GM21447 (cell line): Measurements from ENCODE around the gene ARID5A.

ENCODE experiments used
- ATAC-seq: cut with Tn5 transposase; IDR thresholded peaks from one replicate; pipeline ENCODE4 v1.9.1; 2021; ENCODE audit not compliant: unreplicated experiment

The ARID5A gene

GRCh38 chr2:96506016-96506906 is 30.3 kb upstream of the ARID5A start:
- ATAC-seq, result no peak

DNA sequence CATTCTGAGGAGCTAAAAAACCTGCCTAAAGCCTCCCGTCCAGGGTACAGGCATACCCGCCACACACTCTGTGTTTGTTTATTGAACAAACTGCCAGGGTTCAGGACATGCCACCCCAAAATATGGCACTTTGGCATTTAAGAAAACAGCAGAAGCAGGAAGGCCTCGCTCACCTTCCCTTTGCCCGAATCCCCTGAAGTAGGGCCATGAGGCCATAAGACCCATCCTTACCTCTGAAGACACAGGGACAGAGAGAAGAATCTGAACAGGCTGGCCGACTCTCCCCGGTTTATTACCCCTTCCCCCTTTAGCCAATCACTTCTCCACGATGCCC is 29.7 kb upstream of the ARID5A start:
- no peak for ATAC-seq

GRCh38 chr2:96507957-96508520 is 28.5 kb upstream of the ARID5A start:
- ATAC-seq, result no peak

DNA sequence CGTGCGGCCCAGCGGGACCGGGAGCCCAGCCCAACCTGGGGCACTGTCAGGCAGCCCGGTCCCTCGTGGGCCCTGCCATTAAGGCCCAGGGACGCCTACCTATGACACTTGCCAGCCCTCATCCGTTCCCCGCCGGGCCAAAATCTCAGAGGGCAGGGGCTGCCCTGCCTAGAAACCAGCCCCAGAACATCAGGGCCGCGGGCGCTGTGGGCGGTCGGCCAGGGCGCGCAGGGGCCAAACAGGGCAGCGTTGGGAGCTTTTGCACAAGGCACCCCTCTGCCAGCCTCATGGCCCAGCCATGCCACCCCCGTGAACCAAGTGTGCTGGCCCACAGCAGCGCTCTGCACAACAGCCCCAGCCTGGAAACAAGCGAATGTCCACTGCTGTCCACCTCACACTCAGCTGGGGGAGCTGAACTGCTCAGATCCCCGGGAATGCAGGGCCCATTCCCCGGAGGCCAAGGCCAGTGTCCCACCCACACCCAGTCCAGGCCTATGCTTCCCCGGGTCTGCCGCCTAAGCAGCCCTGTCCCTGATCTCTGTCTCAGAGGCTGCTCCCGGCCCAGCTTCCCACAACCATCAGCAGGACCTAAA is 27.9 kb upstream of the ARID5A start:
- no peak for ATAC-seq

DNA sequence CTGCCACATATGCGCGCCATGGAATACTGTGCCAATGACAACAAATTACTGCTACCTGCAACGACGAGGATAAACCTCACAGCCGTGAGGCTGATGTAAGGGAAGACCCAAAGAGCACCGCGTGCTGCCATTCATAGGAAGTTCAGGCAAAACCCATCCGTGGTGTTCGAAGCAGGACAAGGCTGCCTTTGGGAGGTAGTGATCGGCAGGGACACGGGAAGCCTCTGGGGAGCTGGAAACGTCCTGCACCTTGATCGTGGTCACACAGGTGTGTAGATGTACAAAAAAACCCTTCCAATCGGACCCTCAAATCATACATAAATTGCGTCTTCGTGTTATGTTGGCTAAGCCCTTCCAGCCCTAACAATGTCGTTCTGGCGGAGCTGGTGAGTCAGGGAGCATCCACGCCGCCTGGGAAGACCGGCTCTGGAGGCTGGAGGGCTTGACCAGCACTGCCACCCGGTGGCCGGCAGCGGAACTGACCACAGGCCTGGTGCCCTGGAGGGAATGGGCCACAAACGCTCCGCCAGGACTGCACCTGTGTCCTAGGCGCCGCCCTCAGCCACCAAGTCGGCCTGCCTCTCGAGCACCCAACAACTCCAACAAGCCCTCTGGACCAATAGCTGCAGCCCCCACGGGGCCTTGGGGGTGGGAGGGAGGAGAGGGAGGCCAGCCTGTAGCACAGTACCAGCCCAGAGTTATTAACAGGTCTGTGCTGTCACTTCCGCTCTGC is 27.3 kb upstream of the ARID5A start:
- ATAC-seq, result peak; percentile 65

DNA sequence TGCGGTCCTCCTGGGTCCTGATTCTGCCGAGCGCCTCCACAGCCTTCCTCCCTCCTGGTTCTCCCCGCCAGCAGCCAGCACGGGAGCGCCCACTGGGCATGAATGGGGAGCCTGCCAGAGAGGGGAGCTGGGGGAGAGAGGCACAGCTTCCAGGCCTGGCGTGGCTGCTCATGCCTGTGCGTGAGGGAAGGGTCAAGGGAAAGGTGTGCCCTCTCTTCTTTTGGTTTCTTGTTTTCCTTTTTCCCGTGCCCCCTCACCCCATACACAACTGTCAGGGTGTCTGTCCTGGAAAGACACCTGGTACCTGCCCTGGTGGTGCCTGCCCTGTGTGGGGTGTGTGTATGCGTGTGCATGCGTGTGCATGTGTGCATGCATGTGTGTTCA is 26.7 kb upstream of the ARID5A start:
- ATAC-seq, result no peak

GRCh38 chr2:96510931-96511595 is 25.5 kb upstream of the ARID5A start:
- no peak for ATAC-seq

- ATAC-seq, result no peak
Measured at GRCh38 chr2:96511851-96512250, 24.7 kb upstream of the ARID5A start.

DNA sequence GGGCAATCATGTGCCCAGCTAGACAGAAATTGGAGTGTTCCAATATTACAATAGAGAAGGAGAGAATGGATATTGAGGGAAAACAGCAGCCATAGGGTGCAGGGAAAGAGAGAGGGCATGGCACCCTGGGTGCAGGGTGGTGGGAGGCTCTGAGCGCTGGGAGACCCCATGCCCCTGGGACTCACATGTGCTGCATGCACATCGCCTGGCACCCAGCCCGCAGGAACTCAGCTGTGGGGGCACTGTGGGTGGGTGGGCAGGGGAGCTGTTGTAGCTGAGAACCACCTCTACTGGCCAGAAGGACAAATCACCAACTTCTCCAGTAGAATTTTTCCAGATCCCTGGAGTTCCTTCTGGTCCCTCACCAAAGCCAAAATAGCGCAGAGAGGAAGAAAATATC is 24.2 kb upstream of the ARID5A start:
- ATAC-seq, result no peak

- ATAC-seq, result no peak
Measured at GRCh38 chr2:96514521-96514920, 22.0 kb upstream of the ARID5A start.

- ATAC-seq, result no peak
Measured at GRCh38 chr2:96517079-96517478, 19.5 kb upstream of the ARID5A start.

DNA sequence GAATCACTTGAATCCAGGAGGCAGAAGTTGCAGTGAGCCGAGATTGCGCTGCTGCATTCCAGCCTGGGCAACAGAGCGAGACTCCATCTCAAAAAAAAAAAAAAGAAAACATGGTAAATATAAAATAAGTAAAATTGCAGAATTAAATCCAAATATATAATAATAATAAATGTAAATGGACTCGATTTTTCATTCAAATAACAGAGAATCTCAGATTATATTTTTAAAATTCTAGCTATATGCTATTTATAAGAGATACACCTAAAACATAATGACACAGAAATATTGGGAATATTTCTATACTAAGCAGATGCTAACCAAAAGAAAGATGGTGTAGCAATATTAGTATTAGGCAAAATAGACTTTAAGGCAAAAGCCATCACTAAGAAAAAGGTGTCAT is 16.3 kb upstream of the ARID5A start:
- no peak for ATAC-seq

DNA sequence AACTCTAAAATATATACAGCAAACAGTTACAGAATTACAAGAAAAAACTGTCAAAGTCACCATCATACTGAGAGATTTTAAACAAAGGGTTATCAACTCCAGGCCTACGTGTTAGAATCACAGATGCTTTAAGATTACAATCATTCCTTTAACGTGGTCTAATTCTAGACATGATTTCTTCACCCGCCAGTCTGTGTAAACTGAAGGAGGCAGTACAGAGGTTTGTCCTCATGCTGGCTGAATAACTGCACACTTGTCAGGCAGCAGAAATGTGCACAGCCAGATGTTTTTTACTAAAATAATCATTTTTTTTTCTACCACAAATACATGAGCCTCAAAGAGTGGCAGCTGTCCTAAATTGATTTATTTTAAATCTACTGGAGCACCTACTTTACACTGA is 15.9 kb upstream of the ARID5A start:
- no peak for ATAC-seq

DNA sequence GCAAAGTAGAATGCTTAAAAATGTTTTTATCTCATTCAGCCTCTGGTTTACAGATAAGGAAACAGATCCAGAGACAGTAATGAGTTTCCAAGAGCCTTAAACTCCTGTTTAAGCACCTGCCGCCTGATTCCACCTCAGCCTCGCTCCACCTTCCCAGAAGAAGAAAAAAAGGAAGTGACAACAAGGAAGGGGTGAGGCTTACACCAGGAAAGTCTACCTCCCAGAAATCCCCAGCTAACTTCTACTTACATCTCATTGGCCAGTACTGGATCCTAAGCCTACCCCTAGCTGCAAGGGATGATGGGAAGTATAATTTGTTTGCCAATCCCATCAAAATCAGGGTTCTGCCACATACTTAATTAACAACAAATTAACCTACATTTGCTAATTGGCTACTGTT is 15.3 kb upstream of the ARID5A start:
- no peak for ATAC-seq

- no peak for ATAC-seq
Measured at GRCh38 chr2:96522304-96523203, 14.0 kb upstream of the ARID5A start.

DNA sequence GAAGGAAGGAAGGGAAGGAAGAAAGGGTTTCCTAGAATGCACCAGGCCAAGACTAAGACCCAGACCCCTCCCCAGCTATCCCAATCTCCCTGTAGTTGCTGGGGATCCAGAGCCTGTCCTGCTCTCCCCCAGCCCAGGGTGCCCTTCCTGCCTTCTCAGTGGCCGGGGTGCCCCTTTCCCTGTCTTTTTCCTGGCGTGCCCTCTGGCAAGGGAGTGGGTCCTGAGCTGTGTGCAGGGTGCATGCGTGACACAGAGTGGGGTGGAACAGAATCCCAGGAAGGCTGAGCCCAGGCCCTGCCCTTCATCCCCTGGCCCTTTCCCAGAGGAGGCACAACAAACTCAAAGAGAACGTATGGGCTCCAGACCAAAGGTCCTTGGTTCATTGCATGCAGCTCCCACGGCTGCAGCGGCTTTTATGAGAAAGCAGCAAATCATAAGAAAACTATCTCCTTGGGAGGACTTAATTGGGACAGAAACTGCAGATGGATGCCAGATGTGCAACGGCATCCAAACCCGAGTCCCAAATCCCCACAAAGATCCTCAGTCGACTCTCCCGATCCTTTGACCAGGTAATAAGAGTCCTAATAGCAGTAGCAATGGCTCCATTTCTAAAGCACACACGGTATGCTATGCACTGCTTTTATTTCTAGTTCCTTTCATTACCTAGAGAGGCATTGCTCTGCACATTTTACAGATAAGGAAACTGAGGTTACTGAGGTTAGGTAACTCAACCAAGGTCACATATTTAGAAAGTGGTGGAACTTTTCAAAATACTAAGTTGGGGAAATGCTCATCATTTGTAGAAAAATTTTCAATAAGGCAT is 12.7 kb upstream of the ARID5A start:
- no peak for ATAC-seq

DNA sequence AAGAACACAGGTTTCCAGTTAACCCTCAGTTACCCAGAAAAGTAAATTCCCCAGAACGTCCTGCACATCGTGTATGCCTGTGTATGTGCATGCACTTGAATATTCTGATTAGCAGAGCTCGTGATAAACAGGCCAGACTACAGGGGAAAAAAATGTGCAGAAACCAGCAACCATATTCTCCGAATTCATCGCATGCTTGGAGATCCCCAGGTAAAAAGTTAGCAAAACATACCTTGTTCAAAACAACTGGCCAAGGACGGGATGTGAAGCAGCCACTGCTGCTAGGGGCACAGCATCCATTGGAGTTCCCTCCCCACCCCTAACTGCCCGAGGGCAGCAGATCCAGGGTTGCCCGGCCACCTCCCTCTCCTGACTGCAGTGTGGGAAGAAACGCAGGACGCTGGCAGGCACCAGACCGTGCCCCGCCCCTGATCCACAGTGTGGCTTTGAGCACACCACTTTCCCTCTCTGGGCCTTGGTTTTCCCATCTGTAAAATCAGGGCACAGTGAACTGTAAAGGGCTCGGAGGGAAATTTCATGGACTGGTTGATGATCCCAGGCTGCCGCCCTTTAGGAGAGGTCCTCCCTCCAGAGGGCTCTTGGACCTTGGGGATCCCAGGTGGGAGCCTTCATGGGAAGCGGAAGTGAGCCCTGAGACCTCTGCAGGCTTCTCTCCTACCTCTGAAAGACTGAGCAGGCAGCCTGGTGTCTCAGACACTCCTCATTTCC is 11.9 kb upstream of the ARID5A start:
- no peak for ATAC-seq

GRCh38 chr2:96525211-96525507 is 11.4 kb upstream of the ARID5A start:
- no peak for ATAC-seq

GRCh38 chr2:96526101-96526591 is 10.4 kb upstream of the ARID5A start:
- ATAC-seq, result no peak
